ENCODE measurements around the gene FCSK. TPM values are rescaled to one million over a fixed set of nuclear protein-coding genes. Genes with fewer than 3 reads are reported as not detected.

Gene FCSK
- total and polyA plus RNA-seq, 2 of the 13 experiments (the other 11 are each of a cell fraction or from before 2014, with no cell fraction given), result 9.1 to 19.2 TPM

DNA sequence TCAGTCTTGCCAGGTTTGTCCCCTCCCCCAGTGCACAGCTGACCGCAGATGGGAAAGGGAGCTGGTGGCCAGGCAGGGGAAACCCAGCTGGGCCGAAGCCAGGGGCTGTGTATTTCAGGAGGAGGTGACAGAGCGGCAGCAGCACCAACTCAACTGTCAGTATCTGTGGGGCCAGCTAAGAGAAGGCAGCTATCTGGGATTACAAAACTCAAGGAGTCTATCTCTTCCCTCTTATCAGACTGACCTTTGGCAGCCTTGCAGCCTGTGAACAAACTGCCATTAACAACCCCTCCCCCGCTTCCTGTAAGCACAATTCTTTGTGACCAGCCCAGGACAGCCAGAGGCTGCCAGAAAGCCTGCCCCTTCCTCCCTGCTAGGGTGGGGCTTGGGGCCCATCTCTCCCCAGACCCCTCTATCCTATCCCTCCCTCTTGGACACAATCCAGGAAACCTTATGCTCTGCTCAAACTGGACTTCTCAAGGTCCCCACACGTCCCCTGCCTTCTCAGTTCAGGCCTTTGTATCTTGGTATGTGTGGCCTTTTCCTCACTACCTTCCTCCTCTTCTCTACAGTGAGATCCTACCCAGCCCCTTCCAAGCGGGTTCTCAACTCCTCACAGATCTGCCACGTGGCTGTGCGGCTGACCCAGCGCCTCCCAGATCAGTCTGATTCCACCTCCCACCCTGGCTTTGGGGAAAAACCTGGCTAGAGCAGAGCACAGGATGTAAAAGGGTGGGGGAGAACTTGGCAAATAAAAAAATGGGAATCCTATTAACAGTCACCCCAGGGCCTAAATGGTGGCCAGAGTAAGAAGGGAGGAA lies 26.0 kb upstream of the FCSK start (continued):
- TF ChIP-seq IKZF1 (IDR thresholded peaks at IDR 0.05) (no peak), TOE1 (CRISPR knock-in tag; IDR thresholded peaks at IDR 0.05) (peak; percentile 63), ZNF292 (CRISPR knock-in tag; IDR thresholded peaks at IDR 0.05; ENCODE audit: borderline replicate concordance, low read depth) (peak; percentile 99), ONECUT2 (CRISPR knock-in tag; IDR thresholded peaks at IDR 0.05) (peak; percentile 54; the same call in 1 of the 2 replicates), ZNF33A (CRISPR knock-in tag; IDR thresholded peaks at IDR 0.05; ENCODE audit: borderline replicate concordance) (no peak), XBP1 (CRISPR knock-in tag; IDR thresholded peaks at IDR 0.05) (peak; percentile 34), ZSCAN21 (CRISPR knock-in tag; IDR thresholded peaks at IDR 0.05; ENCODE audit: borderline replicate concordance) (0 out of 2 replicates have a peak, but pooled peaks have one; percentile 32), ZNF251 (CRISPR knock-in tag; IDR thresholded peaks at IDR 0.05) (no peak), NR2C2 (CRISPR knock-in tag; IDR thresholded peaks at IDR 0.05; ENCODE audit: borderline replicate concordance) (peak; percentile 88), ZNF674 (CRISPR knock-in tag; IDR thresholded peaks at IDR 0.05; ENCODE audit: low read depth) (no peak), DMAP1 (CRISPR knock-in tag; IDR thresholded peaks at IDR 0.05) (peak; percentile 97), SCMH1 (CRISPR knock-in tag; IDR thresholded peaks at IDR 0.05; ENCODE audit: borderline replicate concordance) (no peak), ZNF468 (CRISPR knock-in tag; IDR thresholded peaks at IDR 0.05) (no peak), SPEN (CRISPR knock-in tag; IDR thresholded peaks at IDR 0.05; ENCODE audit: low read depth) (no peak; the same call in 1 of the 2 replicates), SP140L (CRISPR knock-in tag; IDR thresholded peaks at IDR 0.05; ENCODE audit: borderline replicate concordance) (no peak), FOXK2 (IDR thresholded peaks at IDR 0.05) (no peak), RCOR2 (CRISPR knock-in tag; IDR thresholded peaks at IDR 0.05) (peak; percentile 70), ZNF234 (CRISPR knock-in tag; conservative IDR thresholded peaks at IDR 0.05) (no peak), ZSCAN29 (CRISPR knock-in tag; conservative IDR thresholded peaks at IDR 0.05) (peak; percentile 94), ZNF326 (CRISPR knock-in tag; IDR thresholded peaks at IDR 0.05; ENCODE audit: borderline replicate concordance) (no peak), SNRNP70 (IDR thresholded peaks at IDR 0.05; ENCODE audit: low read depth, low read length) (no peak), GMEB2 (CRISPR knock-in tag; IDR thresholded peaks at IDR 0.05; ENCODE audit: low read depth) (no peak)
- TF ChIP-seq, protein P1, sequence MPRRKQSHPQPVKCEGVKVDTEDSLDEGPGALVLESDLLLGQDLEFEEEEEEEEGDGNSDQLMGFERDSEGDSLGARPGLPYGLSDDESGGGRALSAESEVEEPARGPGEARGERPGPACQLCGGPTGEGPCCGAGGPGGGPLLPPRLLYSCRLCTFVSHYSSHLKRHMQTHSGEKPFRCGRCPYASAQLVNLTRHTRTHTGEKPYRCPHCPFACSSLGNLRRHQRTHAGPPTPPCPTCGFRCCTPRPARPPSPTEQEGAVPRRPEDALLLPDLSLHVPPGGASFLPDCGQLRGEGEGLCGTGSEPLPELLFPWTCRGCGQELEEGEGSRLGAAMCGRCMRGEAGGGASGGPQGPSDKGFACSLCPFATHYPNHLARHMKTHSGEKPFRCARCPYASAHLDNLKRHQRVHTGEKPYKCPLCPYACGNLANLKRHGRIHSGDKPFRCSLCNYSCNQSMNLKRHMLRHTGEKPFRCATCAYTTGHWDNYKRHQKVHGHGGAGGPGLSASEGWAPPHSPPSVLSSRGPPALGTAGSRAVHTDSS (CRISPR knock-in tag; conservative IDR thresholded peaks at IDR 0.05), result no peak
- TF ChIP-seq, protein P2, sequence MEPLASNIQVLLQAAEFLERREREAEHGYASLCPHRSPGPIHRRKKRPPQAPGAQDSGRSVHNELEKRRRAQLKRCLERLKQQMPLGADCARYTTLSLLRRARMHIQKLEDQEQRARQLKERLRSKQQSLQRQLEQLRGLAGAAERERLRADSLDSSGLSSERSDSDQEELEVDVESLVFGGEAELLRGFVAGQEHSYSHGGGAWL (CRISPR knock-in tag; IDR thresholded peaks at IDR 0.05), result peak; percentile 34; the same call in 1 of the 2 replicates
- TF ChIP-seq, protein P3, sequence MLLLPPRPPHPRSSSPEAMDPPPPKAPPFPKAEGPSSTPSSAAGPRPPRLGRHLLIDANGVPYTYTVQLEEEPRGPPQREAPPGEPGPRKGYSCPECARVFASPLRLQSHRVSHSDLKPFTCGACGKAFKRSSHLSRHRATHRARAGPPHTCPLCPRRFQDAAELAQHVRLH (CRISPR knock-in tag; IDR thresholded peaks at IDR 0.05; ENCODE audit: borderline replicate concordance, low read depth), result peak; percentile 95
- TF ChIP-seq, protein P4, sequence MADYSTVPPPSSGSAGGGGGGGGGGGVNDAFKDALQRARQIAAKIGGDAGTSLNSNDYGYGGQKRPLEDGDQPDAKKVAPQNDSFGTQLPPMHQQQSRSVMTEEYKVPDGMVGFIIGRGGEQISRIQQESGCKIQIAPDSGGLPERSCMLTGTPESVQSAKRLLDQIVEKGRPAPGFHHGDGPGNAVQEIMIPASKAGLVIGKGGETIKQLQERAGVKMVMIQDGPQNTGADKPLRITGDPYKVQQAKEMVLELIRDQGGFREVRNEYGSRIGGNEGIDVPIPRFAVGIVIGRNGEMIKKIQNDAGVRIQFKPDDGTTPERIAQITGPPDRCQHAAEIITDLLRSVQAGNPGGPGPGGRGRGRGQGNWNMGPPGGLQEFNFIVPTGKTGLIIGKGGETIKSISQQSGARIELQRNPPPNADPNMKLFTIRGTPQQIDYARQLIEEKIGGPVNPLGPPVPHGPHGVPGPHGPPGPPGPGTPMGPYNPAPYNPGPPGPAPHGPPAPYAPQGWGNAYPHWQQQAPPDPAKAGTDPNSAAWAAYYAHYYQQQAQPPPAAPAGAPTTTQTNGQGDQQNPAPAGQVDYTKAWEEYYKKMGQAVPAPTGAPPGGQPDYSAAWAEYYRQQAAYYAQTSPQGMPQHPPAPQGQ (CRISPR knock-in tag; IDR thresholded peaks at IDR 0.05; ENCODE audit: borderline replicate concordance), result no peak

All from HepG2 (cell line).